Stimulated activated naive CD4-positive, alpha-beta T cell treated with Interleukin-2 at 50 U/mL for 16 hours (primary cell): ENCODE data around the gene UNCX.
"Not testable (repeated sequence)": the region's sequence is repeated elsewhere in the genome, so short reads cannot be mapped to it uniquely, and the experiment has no call there.

Experiments
- DNase-seq: peaks from one replicate; lab custom pipeline; 2025; lab: John Stamatoyannopoulos, UW

The UNCX gene

GRCh38 chr7:1257863-1258262 is 25.2 kb downstream of the UNCX start:
- no peak for DNase-seq

GRCh38 chr7:1259621-1260243 is 27.1 kb downstream of the UNCX start:
- DNase-seq = no peak

GRCh38 chr7:1260244-1260635 is 27.6 kb downstream of the UNCX start:
- DNase-seq = no peak

DNA sequence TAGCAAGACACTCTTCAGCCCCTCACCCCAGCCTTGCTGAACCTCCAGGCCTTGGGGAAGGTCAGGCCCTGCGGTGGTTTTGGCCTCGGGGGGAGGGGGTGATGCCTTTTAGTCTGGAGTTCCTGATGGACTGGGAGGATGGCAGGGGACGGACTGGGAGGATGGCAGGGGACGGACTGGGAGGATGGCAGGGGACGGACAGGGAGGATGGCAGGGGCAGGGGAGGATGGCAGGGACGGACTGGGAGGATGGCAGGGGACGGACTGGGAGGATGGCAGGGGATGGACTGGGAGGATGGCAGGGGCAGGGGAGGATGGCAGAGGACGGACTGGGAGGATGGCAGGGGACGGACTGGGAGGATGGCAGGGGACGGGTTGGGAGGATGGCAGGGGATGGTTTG is 28.4 kb downstream of the UNCX start:
- not testable (repeated sequence) for DNase-seq

GRCh38 chr7:1262441-1262840 is 29.8 kb downstream of the UNCX start:
- DNase-seq = no peak

DNA sequence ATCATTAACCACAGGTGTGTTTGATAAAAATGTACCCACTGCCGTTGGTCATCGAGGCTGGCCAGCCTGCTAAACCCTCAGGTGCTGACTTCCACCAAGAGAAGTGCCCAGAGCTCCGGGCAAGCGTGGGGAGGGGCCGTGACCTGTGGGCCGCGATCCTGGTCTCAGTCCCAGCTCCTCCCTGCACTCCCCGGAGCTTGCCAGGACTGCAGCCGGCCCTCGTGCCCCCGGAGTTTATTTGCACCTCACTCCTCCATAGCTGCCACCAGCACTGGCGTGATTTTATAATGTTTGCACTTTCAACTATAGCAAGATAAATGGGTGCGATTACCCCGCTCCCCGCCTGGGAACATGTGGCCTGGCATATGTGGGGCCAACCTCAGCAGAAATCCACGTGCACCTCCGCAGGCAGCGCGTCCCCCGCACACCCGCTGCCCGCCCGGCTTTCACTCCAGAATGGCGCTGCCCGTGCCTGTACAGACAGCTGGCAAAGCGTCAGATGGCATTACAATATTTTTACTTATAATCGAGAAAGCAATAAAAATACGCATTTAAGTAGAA is 30.8 kb downstream of the UNCX start:
- no peak for DNase-seq

- no peak for DNase-seq
Measured at GRCh38 chr7:1264345-1265280, 31.9 kb downstream of the UNCX start.

- no peak for DNase-seq
Measured at GRCh38 chr7:1267016-1267900, 34.6 kb downstream of the UNCX start.

DNA sequence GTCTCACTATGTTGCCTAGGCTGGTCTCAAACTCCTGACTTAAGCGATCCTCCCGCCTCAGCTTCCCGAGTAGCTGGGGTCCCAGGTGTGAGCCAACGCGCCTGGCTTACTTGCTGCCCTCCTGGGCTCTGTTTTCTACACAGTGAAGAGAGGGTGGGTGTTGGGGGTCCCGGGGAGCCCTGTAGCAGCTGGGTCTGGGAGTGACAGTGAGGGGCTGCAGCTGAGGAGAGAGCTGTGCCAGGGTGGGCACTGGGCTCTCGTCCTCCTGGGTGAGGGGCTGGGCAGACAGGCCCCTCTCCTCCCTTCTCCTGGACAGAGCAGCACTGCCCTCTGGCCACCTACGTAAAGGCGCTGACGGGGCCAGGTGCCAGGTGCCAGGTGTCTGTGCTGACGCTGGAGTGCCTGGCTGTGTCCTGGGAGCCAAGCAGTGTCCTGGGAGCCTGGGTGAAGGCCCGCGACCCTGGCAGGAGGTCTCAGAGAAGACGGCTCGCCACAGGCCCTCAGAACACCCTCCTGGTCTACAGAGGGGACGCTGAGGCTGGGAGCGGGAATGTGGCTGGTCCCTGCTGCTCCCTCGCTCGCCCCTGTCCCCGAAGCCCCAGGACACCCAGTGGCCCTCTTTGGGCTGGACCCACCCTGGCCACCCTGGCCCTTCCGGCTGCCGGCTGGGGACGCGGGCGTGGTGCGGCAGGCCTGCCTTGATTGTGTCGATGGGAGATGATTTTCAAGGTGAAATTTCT is 35.6 kb downstream of the UNCX start:
- DNase-seq = no peak

DNA sequence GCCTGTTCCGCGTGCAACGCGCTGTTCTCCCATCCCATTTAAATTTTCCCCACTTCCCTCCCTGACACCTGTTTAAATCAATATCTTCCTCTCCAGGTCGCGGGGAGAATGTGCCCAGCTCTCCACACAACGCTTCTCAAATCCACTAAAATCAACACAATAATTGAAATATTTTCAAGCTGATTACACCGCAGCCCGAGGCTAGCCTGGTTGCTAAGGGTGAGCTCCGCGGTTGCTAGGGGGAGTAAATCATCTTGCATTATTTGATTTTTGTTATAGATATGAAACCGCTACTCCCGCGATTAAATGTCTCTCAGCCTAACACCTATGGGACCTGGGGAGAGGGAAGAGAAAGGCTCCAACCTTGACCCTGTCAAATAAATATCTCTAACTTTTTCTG is 36.2 kb downstream of the UNCX start:
- DNase-seq = no peak

DNA sequence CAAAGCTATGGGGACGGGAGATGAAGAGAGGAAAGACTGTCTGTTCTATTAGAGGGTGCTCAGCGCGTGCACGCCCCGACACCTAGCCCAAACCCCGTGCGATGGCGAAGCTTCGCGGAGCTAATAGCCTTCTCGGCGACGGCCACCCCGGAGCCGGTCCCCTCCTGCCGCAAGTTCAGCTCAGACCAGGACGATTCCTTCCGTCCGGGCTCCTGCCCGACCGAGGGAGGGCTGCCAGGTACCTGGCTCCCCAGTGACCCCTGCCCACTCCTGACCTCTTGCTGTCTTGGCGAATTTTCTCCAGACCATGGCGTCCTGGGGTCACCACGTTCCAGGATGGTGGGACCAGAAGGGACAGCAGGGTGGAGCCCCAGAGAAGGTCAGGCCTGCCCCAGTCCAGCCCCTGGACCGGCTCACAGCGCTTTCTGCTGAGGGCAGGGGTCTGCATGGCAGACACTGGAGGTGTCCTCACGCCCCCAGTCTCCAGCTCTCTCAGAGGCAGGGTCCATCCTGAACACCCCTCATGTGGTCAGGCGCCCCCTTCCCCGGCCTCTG is 36.7 kb downstream of the UNCX start:
- no peak for DNase-seq

DNA sequence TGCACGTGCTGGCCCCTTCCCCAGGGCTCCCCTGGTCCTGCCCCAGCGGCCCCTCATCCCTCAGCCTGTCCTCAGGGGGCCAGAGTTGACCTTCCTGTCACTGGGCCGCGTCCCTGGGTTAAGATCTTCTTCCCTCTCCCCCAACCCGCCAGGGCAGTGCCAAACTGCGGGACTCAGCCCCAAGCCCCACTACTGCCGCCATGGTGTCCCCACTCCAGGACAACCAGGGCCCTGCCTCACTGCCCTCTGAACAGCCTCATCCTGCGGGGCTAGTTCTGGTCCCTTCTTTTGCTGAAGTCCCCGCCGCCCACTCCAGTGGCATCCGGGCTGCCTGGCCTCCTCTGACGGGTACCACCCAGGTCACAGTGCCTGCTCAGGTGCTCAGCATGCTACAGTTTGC is 37.5 kb downstream of the UNCX start:
- no peak for DNase-seq

DNA sequence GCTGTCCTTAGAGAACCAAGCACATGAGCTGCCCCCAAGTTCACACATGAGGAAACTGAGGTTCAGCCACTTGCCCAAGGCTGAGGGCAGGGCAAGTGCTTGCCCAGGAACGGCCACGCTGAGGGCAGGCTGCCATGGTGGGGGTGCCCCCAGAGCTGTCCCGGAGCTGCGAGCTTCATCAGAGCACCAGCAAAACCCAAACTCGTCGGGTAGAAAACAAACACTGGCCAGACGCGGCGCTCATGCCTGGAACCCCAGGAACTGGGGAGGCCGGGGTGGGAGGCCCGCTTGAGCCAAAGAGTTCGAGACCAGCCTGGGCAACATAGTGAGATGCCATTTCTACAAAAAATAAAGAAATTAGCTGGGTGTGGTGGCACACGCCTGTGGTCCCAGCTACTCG is 38.4 kb downstream of the UNCX start:
- DNase-seq = no peak

DNA sequence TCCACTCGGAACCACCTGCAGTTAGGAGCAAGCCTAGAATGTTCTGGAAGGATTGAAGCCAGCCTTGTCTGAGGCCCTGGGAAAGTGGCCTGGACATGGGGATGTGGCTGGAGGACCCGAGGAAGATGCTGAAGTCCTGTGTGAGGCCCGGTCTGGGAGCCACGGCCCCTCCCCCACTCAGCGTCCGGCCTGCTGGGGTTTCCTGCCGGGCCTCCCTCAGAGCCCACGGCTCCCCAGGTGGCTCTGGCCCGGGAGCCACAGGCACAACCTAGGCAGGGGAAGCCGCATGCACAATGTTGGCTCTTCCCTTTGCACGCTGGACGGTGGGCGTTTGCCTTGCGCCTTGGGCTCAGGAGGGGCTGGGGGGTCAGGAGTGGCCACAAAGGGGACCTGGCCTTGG is 39.0 kb downstream of the UNCX start:
- DNase-seq = no peak

DNA sequence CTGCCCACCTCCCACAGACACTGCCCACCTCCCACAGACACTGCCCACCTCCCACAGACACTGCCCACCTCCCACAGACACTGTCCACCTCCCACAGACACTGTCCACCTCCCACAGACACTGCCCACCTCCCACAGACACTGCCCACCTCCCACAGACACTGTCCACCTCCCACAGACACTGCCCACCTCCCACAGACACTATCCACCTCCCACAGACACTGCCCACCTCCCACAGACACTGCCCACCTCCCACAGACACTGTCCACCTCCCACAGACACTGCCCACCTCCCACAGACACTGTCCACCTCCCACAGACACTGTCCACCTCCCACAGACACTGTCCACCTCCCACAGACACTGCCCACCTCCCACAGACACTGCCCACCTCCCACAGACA is 39.5 kb downstream of the UNCX start:
- DNase-seq = not testable (repeated sequence)

DNA sequence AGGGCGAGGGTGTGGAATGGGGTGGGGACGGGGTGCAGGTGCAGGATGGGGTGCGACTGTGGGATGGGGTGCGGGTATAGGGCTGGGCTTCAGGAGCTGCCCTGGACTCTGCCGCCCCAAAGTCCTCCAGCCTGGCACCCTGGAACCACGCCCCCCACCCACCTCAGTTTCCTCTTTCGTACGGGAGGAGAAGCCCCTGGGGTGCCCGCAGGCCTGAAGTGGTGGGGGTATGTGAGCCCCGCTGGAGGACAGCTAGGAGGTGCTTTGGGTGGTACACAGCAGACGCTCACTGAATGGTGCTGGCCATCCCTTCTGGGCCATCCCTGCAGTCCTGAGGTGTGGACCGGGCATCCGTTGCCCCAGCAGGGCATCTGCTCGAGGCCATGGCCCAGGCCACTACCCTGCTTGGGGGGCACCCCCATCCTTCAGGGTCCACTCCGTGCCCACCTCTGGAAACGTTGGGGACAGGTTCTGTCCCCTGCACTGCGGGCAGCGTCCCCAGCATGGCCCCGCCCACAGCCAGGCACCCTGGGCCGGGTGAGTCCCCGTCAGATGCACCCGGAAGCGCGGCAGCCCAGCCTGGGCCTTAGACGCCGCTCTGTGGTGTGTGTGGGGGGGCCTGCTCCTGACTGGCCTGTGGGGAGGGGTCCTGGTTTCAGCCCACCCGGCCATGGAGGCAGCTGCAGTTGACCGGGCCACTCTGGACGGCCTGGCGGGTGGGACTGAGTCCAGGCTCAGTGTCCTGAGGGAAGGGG is 41.6 kb downstream of the UNCX start:
- DNase-seq = no peak

DNA sequence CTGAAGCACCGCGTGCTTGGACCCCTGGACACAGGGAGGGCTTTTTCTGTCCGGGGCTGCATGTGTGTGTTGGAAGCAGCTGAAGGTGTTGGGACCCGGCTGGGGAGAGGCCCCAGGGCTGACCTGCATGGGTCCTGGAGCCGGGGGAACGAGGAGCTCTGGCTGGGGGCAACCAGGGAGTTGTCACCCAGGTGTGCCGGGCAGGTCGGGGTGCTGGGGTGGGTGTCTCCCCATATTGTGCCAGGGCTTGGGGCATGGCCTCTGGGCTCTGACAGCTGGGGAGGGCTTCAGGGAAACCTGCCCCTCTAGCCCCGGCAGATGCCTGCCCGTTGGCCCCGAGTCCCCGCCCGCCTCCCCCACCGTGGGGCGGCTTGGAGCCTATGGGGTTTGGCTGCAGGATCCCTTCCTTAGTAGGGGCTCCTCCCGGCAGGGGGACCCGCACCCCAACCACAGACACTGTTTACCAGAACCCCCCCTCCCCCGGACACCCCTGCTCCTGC is 42.3 kb downstream of the UNCX start:
- no peak for DNase-seq

GRCh38 chr7:1275451-1276381 is 43.0 kb downstream of the UNCX start:
- no peak for DNase-seq

- DNase-seq = no peak
Measured at GRCh38 chr7:1276626-1277175, 44.0 kb downstream of the UNCX start.
